HUES48 (cell line): ENCODE measurements around the gene FHAD1.

Experiments used
- H3K27ac ChIP-seq: one replicate; pipeline ENCODE4 v1.7.0; 2013; ENCODE audit warnings: low read depth, low read length, inconsistent platforms
- H3K27me3 ChIP-seq: 2 replicates; pipeline ENCODE4 v1.6.1; 2013; ENCODE audit warnings: mild to moderate bottlenecking, low read length; ENCODE audit not compliant: control insufficient read depth, insufficient read depth
- H3K36me3 ChIP-seq: 2 replicates; pipeline ENCODE4 v1.6.1; 2013; ENCODE audit warnings: low read length; ENCODE audit not compliant: control insufficient read depth, insufficient read depth
- H3K4me1 ChIP-seq: 2 replicates; pipeline ENCODE4 v1.6.1; 2013; ENCODE audit warnings: mild to moderate bottlenecking, low read length; ENCODE audit not compliant: control insufficient read depth, insufficient read depth
- H3K4me3 ChIP-seq: 2 replicates; pipeline ENCODE4 v1.5.1; 2013; ENCODE audit warnings: mild to moderate bottlenecking, low read depth, low read length
- H3K9ac ChIP-seq: 2 replicates; pipeline ENCODE4 v1.6.1; 2013; ENCODE audit warnings: mild to moderate bottlenecking, low read depth, low read length, moderate library complexity
- H3K9me3 ChIP-seq: 2 replicates; pipeline ENCODE4 v1.6.1; 2013; ENCODE audit warnings: low read length; ENCODE audit not compliant: control insufficient read depth, insufficient read depth

Gene FHAD1

GRCh38 chr1:15233689-15234088, 13.3 kb upstream of the FHAD1 start:
- no peaks in the 10 kb centered on the region for H3K36me3 ChIP-seq
- H3K27me3 ChIP-seq = no peaks in the 10 kb centered on the region
- H3K9me3 ChIP-seq = no peaks in the 10 kb centered on the region
- H3K4me3 ChIP-seq = no peak overlapping the region
- peaks cover 11% of the 10 kb centered on the region; the same call in 1 of the 2 replicates for H3K4me1 ChIP-seq
- H3K9ac ChIP-seq = no peak overlapping the region
- no peak overlapping the region for H3K27ac ChIP-seq

- Histone ChIP-seq H3K4me1 (peaks cover 11% of the 10 kb centered on the region; the same call in 1 of the 2 replicates), H3K9me3 (no peaks in the 10 kb centered on the region), H3K9ac (no peak overlapping the region), H3K4me3 (no peak overlapping the region), H3K27ac (no peak overlapping the region), H3K36me3 (no peaks in the 10 kb centered on the region), H3K27me3 (no peaks in the 10 kb centered on the region)
These were observed 10.7 kb upstream of the FHAD1 start for GRCh38 chr1:15236321-15236721.

DNA sequence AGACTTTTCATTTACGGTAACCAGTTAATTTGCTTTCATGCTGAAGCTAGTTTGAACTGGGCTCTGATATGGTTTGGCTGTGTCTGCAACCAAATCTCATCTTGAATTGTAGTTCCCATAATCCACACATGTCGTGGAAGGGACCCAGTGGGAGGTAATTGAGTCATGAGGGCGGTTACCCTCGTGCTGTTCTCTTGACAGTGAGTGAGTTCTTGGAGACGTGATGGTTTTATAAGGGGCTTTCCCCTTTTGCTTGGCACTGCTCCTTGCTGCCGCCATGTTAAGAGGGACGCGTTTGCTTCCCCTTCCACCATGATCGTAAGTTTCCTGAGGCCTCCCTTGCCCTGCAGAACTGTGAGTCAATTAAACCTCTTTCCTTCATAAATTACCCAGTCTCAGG, 10.3 kb upstream of the FHAD1 start:
- H3K9me3 ChIP-seq = no peaks in the 10 kb centered on the region
- H3K4me3 ChIP-seq = no peak overlapping the region
- H3K36me3 ChIP-seq = no peaks in the 10 kb centered on the region
- no peak overlapping the region for H3K9ac ChIP-seq
- no peaks in the 10 kb centered on the region for H3K27me3 ChIP-seq
- H3K4me1 ChIP-seq = peaks cover 11% of the 10 kb centered on the region; the same call in 1 of the 2 replicates
- no peak overlapping the region for H3K27ac ChIP-seq

DNA sequence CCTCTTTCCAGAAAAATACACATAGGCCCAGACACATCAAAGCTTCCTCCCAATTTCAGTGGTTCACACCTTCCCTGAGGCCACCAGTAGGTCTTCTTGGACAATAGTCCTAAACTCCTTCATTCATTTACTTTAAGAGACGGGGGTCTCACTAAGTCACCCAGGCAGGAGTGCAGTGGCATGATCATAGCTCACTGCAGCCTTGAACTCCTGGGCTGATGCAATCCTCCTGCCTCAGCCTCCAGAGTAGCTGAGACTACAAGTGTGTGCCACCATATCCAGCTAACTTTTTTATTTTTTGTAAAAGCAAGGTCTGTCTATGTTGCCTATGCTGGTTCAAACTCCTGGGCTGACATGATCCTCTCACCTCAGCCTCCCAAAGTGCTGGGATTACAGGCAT, 8.2 kb upstream of the FHAD1 start:
- Histone ChIP-seq H3K27me3 (no peaks in the 10 kb centered on the region), H3K4me3 (no peak overlapping the region), H3K4me1 (peaks cover 11% of the 10 kb centered on the region; the same call in 1 of the 2 replicates), H3K27ac (no peak overlapping the region), H3K9ac (no peak overlapping the region), H3K9me3 (no peaks in the 10 kb centered on the region), H3K36me3 (no peaks in the 10 kb centered on the region)

DNA sequence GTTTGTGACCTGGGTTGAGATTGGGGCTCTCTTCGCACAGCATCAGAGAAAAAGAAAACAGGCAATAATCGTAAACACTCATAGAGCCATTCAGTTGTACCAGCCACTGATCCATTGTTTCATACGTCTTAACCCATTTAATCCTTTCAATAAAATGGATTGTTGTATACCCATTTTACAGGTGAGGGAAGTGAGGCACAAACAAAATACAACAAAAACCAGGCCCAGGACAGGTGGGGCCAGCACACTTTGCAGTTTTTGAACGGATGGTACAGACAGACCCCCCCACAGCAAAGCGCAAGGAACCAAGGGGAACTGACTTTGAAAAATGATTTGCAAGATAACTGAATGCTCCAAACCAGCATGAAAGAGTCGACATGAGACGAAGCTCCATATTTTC, 4.3 kb upstream of the FHAD1 start:
- no peak overlapping the region for H3K27ac ChIP-seq
- H3K27me3 ChIP-seq = no peaks in the 10 kb centered on the region
- no peak overlapping the region for H3K9ac ChIP-seq
- no peaks in the 10 kb centered on the region for H3K36me3 ChIP-seq
- no peak overlapping the region for H3K4me3 ChIP-seq
- peaks cover 18% of the 10 kb centered on the region for H3K4me1 ChIP-seq
- no peaks in the 10 kb centered on the region for H3K9me3 ChIP-seq

- no peak overlapping the region for H3K27ac ChIP-seq
- peaks cover 22% of the 10 kb centered on the region for H3K4me1 ChIP-seq
- no peaks in the 10 kb centered on the region for H3K36me3 ChIP-seq
- no peaks in the 10 kb centered on the region for H3K9me3 ChIP-seq
- H3K4me3 ChIP-seq = no peak overlapping the region
- no peaks in the 10 kb centered on the region for H3K27me3 ChIP-seq
- no peak overlapping the region for H3K9ac ChIP-seq
These were observed 3.6 kb upstream of the FHAD1 start for GRCh38 chr1:15243275-15244043.

GRCh38 chr1:15244813-15245212, 2.2 kb upstream of the FHAD1 start:
- Histone ChIP-seq H3K9me3 (no peaks in the 10 kb centered on the region), H3K36me3 (no peaks in the 10 kb centered on the region), H3K4me3 (no peak overlapping the region), H3K9ac (no peak overlapping the region), H3K27ac (no peak overlapping the region), H3K27me3 (no peaks in the 10 kb centered on the region), H3K4me1 (peaks cover 22% of the 10 kb centered on the region)

DNA sequence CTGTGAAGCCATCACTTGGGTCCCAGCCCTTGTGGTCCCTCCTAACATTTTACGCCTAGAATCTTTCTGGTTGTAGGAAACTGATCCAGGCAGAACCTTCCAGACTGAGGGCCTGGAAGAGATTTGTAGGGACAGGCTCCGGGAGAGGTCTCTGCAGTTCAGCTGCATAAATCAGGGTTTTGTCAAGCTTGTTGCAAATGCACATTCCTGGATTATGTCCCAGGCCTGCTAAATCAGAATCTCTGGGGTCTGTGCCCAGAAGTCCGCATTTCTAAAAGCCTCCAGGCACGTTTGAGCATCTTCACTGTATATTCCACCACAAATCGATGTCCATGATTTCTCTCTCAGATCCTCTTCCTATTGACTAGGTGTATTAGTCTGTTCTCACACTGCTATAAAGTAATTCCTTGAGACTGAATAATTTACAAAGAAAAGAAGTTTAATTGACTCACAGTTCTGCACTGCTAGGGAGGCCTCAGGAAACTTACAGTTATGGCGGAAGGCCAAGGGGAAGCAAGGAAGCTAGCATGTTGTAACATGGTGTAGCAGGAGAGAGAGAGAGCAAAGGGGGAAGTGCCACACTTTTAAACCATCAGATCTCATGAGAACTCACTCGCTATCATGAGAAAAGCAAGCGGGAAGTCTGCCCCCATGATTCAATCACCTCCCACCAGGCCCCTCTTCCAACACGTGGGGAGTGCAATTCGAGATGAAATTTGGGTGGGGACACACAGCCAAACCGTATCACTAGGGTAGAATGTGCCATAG, 1.2 kb upstream of the FHAD1 start:
- no peak overlapping the region for H3K9ac ChIP-seq
- no peaks in the 10 kb centered on the region for H3K27me3 ChIP-seq
- H3K4me3 ChIP-seq = no peak overlapping the region
- no peaks in the 10 kb centered on the region for H3K9me3 ChIP-seq
- H3K27ac ChIP-seq = no peak overlapping the region
- H3K4me1 ChIP-seq = peaks cover 22% of the 10 kb centered on the region
- no peaks in the 10 kb centered on the region for H3K36me3 ChIP-seq

- Histone ChIP-seq H3K36me3 (no peaks in the 10 kb centered on the region), H3K4me3 (no peak overlapping the region; the same call in 1 of the 2 replicates), H3K9me3 (no peaks in the 10 kb centered on the region), H3K9ac (no peak overlapping the region), H3K4me1 (peaks cover 22% of the 10 kb centered on the region), H3K27ac (no peak overlapping the region), H3K27me3 (no peaks in the 10 kb centered on the region)
These were observed 1.2 kb downstream of the FHAD1 start for GRCh38 chr1:15248216-15248615.

GRCh38 chr1:15249081-15249480, 2.1 kb downstream of the FHAD1 start:
- Histone ChIP-seq H3K27me3 (no peaks in the 10 kb centered on the region), H3K9ac (no peak overlapping the region), H3K9me3 (no peaks in the 10 kb centered on the region), H3K4me3 (no peak overlapping the region), H3K4me1 (peaks cover 22% of the 10 kb centered on the region), H3K27ac (no peak overlapping the region), H3K36me3 (no peaks in the 10 kb centered on the region)
